GM12891 (cell line): Measurements from ENCODE around the gene POP4. TPM values are rescaled to one million over a fixed set of nuclear protein-coding genes. Genes with fewer than 3 reads are reported as not detected.
"Not testable (repeated sequence)": the region's sequence is repeated elsewhere in the genome, so short reads cannot be mapped to it uniquely, and the experiment has no call there.

Experiments
- DNase-seq: peaks from one replicate; pipeline ENCODE4 v3.0.0; 2011; ENCODE audit warnings: low spot score; ENCODE audit not compliant: insufficient read length
- FAIRE-seq: peaks from 2 replicates; lab custom pipeline; 2011; peaks lifted over from hg19 to GRCh38; lab: Jason Lieb, UNC
- PAX5 ChIP-seq: IDR thresholded peaks from 2 replicates; pipeline ENCODE4 v1.6.1; 2011; ENCODE audit warnings: low read length, moderate library complexity, mild to moderate bottlenecking; ENCODE audit not compliant: insufficient read depth, severe bottlenecking
- POLR2A ChIP-seq: IDR thresholded peaks from 2 replicates; pipeline ENCODE4 v1.6.1; 2011; ENCODE audit warnings: low read depth, low read length, control low read depth
- POLR2AphosphoS5 ChIP-seq: IDR thresholded peaks from 2 replicates; pipeline ENCODE4 v1.6.1; 2011; ENCODE audit warnings: low read depth, low read length, control low read depth
- POU2F2 ChIP-seq: IDR thresholded peaks from 2 replicates; pipeline ENCODE4 v1.6.1; 2011; ENCODE audit warnings: low read depth, mild to moderate bottlenecking, control low read depth, low read length, moderate library complexity
- SPI1 ChIP-seq: IDR thresholded peaks from 2 replicates; pipeline ENCODE4 v1.6.1; 2011; ENCODE audit warnings: low read depth, low read length, control low read depth
- TAF1 ChIP-seq: IDR thresholded peaks from 2 replicates; pipeline ENCODE4 v1.6.1; 2011; ENCODE audit warnings: low read depth, low read length, control low read depth
- polyA plus RNA-seq: library from polyadenylated mRNA; unstranded; fragments of >200 nt; gene quantifications from one replicate; pipeline ENCODE4 v1.2.1, GENCODE V29; 2012; ENCODE audit warnings: low read depth, missing spikeins, inconsistent platforms; ENCODE audit not compliant: missing spikeins

POP4 gene, protein sequence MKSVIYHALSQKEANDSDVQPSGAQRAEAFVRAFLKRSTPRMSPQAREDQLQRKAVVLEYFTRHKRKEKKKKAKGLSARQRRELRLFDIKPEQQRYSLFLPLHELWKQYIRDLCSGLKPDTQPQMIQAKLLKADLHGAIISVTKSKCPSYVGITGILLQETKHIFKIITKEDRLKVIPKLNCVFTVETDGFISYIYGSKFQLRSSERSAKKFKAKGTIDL
- polyA plus RNA-seq: 74.4 TPM

DNA sequence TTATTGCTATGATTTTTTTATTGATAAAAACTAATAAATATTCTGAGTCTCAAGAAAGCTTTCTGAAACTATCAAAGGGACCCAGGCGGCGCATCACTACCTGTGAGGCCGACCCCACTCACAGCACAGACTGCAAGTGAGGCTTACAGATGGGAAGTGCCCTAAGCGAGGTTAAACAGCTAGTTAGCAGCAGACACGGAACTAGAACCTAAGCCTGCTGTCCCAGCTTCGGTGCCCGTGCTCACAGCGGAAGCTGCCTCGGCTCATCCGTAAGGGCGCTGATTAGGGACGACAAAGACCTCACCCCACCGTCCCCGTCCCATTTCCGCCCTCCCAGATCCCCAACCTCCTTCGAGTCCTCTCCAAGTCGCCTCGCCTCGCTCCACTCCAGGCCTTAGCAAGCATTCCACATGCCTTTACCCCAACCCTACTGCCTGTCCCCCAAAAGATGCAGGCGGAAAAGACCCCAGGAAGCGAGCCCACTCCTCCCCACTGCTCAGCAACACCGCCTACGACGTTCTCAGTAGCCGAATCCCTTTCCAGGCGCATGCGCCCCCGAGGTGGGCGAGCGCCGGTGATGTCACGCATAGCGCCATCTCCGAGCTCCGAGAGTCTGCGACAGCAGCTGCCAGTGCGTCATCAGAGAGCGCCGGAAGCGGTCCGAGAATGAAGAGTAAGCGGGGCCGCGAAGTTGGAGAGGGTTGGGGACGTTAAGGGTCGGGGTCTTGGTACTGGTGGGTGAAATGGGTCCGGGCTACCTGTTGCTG, at the start of gene POP4:
POP4 (plus strand) TSS at position 631 of the 767 bp plus-strand sequence; CDS start at position 667, 36 bp downstream.
- FAIRE-seq (peak; percentile 97), DNase-seq (peak; percentile 92)
- no peak for TF ChIP-seq POU2F2
- peak; percentile 1 for TF ChIP-seq PAX5
- TF ChIP-seq SPI1: peak; percentile 35; the same call in 1 of the 2 replicates
- TF ChIP-seq TAF1: peak; percentile 58
- TF ChIP-seq POLR2A: peak; percentile 96
- TF ChIP-seq POLR2AphosphoS5: peak; percentile 93

DNA sequence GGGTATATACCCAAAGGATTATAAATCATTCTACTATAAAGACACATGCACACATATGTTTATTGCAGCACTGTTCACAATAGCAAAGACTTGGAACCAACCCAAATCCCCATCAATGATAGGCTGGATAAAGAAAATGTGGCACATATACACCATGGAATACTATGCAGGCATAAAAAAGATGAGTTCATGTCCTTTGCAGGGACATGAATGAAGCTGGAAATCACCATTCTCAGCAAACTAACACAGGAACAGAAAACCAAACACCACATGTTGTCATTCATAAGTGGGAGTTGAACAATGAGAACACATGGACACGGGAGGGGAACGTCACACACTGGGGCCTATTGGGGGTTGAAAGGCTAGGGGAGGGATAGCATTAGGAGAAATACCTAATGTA, 47.0 kb upstream of the POP4 start:
- not testable (repeated sequence) for DNase-seq, FAIRE-seq

DNA sequence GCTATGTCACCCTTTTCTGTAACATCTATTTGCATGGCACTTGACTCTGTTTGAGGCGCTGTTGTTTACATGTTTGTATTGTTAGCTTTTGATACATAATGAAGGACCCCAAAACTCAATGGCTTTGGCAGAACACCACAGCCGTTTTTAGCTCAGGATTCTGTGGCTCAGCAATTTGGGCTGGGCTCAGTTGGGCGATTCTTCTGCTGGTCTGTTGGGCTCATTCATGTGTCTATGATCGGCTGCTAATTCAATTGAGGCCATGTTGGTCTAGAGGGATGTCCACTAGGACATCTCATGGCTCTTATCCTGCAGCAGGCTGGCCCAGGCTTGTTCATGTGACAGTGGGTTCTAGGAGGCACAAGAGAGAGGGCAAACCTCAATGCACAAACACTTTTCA, 46.3 kb upstream of the POP4 start:
- DNase-seq (no peak), FAIRE-seq (no peak)
- TF ChIP-seq POLR2A: no peak
- no peak for TF ChIP-seq TAF1
- no peak for TF ChIP-seq PAX5
- TF ChIP-seq POU2F2: no peak
- TF ChIP-seq POLR2AphosphoS5: no peak
- no peak for TF ChIP-seq SPI1

DNA sequence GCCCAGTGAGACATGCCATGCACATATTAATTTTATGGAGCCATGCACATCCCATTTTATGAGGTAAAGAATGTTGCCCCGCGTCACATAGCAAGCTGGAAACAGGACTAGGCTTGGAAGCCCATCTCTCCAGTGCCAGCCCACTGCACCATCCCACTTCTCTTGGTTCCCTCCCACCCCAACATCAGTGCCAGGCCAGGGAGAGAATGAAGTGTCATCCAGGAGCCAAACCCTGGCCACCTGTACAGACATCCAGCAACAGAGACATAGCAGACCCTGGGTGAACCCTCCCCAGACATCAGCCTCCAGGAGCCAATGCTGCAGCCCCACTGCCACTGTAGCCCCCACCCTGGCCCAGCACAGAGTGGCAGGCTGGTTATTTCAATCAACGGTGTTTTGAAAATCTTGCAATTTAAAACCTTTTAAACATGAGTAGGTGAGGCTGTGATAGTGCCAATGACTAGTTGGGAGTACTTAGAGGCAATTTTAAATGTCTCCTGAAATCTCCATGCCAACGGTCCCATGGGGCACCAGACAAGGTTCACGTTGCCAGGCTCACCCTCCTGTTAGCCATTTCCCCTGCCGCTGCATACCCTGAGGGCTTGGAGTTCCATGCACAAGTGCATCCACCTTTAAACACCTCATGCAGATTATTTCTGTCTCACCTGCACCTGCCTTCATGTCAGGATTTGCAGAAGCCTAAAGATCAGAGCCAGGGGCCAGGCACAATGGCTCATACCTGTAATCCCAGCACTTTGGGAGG, 45.6 kb upstream of the POP4 start:
- FAIRE-seq: no peak
- TF ChIP-seq POU2F2: no peak
- no peak for TF ChIP-seq SPI1
- no peak for TF ChIP-seq PAX5
- no peak for TF ChIP-seq TAF1
- no peak for TF ChIP-seq POLR2A
- no peak for TF ChIP-seq POLR2AphosphoS5

DNA sequence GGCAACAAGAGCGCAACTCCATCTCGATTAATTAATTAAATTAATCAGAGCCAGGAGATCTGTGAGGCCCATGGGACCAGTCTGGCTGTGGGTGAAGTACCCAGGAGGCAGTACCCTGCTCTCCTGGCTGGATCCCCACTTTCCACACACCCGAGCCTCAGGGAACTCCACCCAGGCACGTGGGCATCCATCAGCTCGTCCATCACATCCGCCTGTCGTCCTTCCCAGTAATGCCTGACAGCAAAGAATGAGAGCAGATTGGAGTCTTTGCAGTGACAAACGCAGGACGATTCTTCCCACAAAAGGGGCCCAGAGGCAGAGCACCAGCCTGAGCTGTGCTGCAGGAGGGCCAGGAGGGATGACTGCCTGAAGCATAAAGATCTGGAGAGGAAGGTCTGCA, 44.5 kb upstream of the POP4 start:
- TF ChIP-seq POU2F2 (no peak), POLR2AphosphoS5 (no peak), POLR2A (no peak), SPI1 (no peak), PAX5 (no peak), TAF1 (no peak)
- DNase-seq: no peak
- no peak for FAIRE-seq

More for the DNA sequence above, 45.6 kb upstream of the POP4 start:
- DNase-seq: no peak

DNA sequence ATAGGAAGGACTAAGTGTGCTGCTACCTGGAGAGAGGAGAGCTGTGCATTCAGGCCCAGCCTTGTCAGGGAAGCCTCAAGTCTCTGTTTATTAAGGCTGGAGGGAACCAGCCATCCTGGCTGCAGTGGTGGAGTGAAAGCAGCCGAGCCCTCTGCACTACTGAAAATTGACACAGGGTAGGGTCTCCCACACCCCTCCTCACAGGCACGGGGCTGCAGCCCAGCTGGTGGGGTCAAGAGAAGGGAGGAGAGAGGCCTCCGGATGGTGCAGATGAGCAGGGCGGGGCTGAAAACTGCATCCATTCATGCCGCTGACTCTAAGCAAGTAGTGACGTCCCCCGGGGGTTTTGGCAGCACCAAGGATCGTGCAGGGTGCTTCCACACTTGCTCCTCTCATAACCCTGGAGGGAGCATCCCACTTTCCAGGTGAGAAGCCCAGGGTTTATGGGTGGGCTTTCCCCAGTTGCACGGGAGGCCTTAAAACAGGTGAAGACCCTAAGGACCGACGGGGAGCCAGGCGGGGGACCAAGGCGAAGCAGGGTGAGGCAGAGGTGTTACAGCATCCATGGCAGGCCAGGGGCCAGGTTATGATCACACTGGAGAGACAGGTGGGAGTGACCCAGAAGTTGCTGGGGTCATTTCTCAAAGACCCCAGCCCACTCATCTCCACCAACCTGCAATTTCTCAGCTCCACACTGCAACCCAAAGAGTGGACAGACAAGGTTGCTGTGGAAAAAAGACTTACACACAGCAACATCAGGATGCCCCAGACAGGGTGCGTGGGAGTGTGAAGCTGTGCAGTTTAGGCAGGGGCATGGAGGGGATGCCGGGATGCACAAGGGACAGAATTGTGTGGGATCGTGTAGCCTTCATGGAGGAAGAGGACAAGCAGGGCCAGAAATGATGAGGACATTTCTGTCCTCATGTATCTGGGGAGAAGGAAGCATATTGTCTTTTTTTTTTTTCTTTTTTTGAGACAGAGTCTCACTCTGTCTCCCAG, 43.5 kb upstream of the POP4 start:
- FAIRE-seq (no peak), DNase-seq (no peak)
- no peak for TF ChIP-seq SPI1

DNA sequence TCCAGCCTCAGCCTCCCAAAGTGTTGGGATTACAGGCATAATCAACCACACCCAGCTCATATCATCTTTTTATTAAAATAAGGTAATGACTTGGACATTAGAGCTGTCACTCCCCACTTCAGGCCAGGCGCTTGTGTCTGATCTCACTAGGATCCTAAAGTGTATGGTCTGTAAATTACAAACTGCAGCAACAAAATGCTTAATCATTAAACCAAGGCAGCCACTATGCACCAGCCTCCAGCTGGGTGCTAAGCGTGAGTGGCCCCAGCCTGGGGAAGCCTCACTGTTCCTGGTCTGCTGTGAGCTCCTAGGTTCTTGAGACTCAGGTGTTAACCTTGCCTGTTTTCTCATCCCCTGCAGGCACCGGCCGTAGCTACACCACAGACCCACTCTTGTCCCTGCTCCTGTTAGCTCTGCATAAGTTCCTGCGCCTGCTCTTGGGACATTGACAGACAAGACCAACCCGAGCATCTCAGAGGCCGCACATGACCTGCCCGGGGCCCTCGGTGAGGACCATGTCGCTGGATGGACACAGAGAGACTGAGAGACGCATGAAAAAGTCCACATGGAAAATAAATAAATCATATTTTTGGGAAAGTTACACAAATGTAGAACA, 42.5 kb upstream of the POP4 start:
- FAIRE-seq (no peak), DNase-seq (no peak)
- TF ChIP-seq PAX5: no peak
- TF ChIP-seq POLR2A: no peak
- TF ChIP-seq POLR2AphosphoS5: no peak
- no peak for TF ChIP-seq POU2F2
- TF ChIP-seq SPI1: no peak
- no peak for TF ChIP-seq TAF1

DNA sequence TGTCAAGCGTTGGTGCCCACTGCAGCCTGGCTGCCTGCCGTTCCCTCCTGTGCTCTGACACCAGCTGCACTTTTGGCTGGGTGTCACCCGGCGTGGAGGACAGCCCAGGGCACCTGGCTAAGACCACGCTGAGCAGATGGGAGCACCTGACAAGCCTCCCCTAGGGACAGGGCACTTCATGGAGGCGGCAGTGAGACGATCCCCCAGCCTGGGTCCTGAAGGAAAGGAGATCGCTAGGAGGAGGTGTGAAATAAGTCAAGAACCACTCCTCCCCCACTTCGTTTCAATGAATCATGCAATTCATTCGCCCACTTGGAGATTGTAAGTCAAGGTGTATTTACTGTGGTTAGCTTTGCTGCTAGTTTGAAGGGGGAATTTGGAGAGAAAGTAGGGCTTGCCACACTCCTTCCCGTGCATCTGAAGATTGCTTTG, 41.5 kb upstream of the POP4 start:
- FAIRE-seq (no peak), DNase-seq (no peak)
- TF ChIP-seq PAX5 (no peak), SPI1 (no peak), POU2F2 (no peak), POLR2A (no peak), POLR2AphosphoS5 (no peak)
